GM23338 (cell line): ENCODE results near the gene DBT. TPM values are rescaled to one million over a fixed set of nuclear protein-coding genes. Genes with fewer than 3 reads are reported as not detected.

ENCODE experiments used
- ATAC-seq: fragments of 200-7000 bp; cut with Tn5 transposase; 3 replicates; pipeline ENCODE4 v1.9.1; 2020
- DNase-seq: peaks from one replicate; pipeline ENCODE4 v3.0.0-alpha.2; 2015; ENCODE audit warnings: low spot score
- H2AFZ ChIP-seq: fragments of 200-600 bp; sonication (generic); 2 replicates; pipeline ENCODE4 v1.8.0; 2016; ENCODE audit warnings: antibody characterized with exemption, mild to moderate bottlenecking, moderate library complexity
- H3F3A ChIP-seq: fragments of 200-600 bp; sonication (generic); replicated peaks from 2 replicates; pipeline ENCODE4 v1.8.0; 2017; ENCODE audit warnings: antibody characterized with exemption, mixed run types, low read depth
- H3K27ac ChIP-seq: fragments of 200-600 bp; sonication (generic); 2 replicates; pipeline ENCODE4 v1.6.1; 2016; ENCODE audit warnings: low read depth
- H3K27me3 ChIP-seq: fragments of 200-600 bp; sonication (generic); 2 replicates; pipeline ENCODE4 v1.8.0; 2016; ENCODE audit warnings: mild to moderate bottlenecking, mixed run types, moderate library complexity; ENCODE audit not compliant: insufficient read depth
- H3K36me3 ChIP-seq: fragments of 200-600 bp; sonication (generic); 2 replicates; pipeline ENCODE4 v1.8.0; 2016; ENCODE audit warnings: mild to moderate bottlenecking; ENCODE audit not compliant: insufficient read depth
- H3K4me1 ChIP-seq: fragments of 200-600 bp; sonication (generic); 2 replicates; pipeline ENCODE4 v1.8.0; 2016; ENCODE audit warnings: mild to moderate bottlenecking, moderate library complexity; ENCODE audit not compliant: insufficient read depth
- H3K4me2 ChIP-seq: fragments of 200-600 bp; sonication (generic); 2 replicates; pipeline ENCODE4 v1.7.1; 2017; ENCODE audit warnings: mixed run types
- H3K4me3 ChIP-seq: fragments of 200-600 bp; sonication (generic); 2 replicates; pipeline ENCODE4 v1.6.1; 2016; ENCODE audit warnings: mixed run types
- H3K79me2 ChIP-seq: fragments of 200-600 bp; sonication (generic); replicated peaks from 2 replicates; pipeline ENCODE4 v1.8.0; 2017; ENCODE audit warnings: mild to moderate bottlenecking; ENCODE audit not compliant: insufficient read depth
- H3K9me2 ChIP-seq: fragments of 200-600 bp; sonication (generic); 2 replicates; pipeline ENCODE4 v1.8.0; 2017; ENCODE audit not compliant: insufficient read depth
- H4K20me1 ChIP-seq: fragments of 200-600 bp; sonication (generic); replicated peaks from 2 replicates; pipeline ENCODE4 v1.8.0; 2017; ENCODE audit warnings: mild to moderate bottlenecking; ENCODE audit not compliant: insufficient read depth
- H3K27ac Mint-ChIP-seq: 2 replicates; pipeline ENCODE4 v1.8.0; 2020; ENCODE audit warnings: inconsistent platforms, mild to moderate bottlenecking, moderate library complexity, mixed read lengths
- H3K27me3 Mint-ChIP-seq: 3 replicates; pipeline ENCODE4 v1.8.0; 2022; ENCODE audit warnings: low read depth, mild to moderate bottlenecking, moderate library complexity, mixed read lengths, inconsistent platforms; ENCODE audit not compliant: insufficient read depth, poor library complexity
- H3K36me3 Mint-ChIP-seq: 3 replicates; pipeline ENCODE4 v1.8.0; 2021; ENCODE audit warnings: low read depth, mild to moderate bottlenecking, inconsistent platforms, moderate library complexity, mixed read lengths
- H3K4me1 Mint-ChIP-seq: 3 replicates; pipeline ENCODE4 v1.8.0; 2020; ENCODE audit warnings: mild to moderate bottlenecking, inconsistent platforms, mixed read lengths
- H3K4me3 Mint-ChIP-seq: 3 replicates; pipeline ENCODE4 v1.8.0; 2021; ENCODE audit warnings: moderate library complexity, mild to moderate bottlenecking, inconsistent platforms, mixed read lengths
- H3K9me3 Mint-ChIP-seq: 3 replicates; pipeline ENCODE4 v1.8.0; 2020; ENCODE audit warnings: moderate library complexity, mild to moderate bottlenecking, inconsistent platforms, mixed read lengths
- CTCF ChIP-seq, 2 experiments: fragments of 200-600 bp in 1 of 2; sonication (generic) in 1 of 2; conservative IDR thresholded peaks; 2 replicates each; pipeline versions ENCODE4 v1.5.1 to v1.6.1; 2016 to 2017; ENCODE audit warnings: antibody characterized with exemption in 2 of 2, low read depth in 2 of 2, mild to moderate bottlenecking in 2 of 2, moderate library complexity in 1 of 2
- ETS1 ChIP-seq: IDR thresholded peaks from 2 replicates; pipeline ENCODE4 v1.6.1; 2016; ENCODE audit warnings: antibody characterized with exemption
- EZH2phosphoT487 ChIP-seq: fragments of 200-600 bp; sonication (generic); IDR thresholded peaks from one replicate; pipeline ENCODE4 v1.8.1; 2018; ENCODE audit warnings: antibody characterized with exemption; ENCODE audit not compliant: unreplicated experiment
- JUNB ChIP-seq: IDR thresholded peaks from one replicate; pipeline ENCODE4 v1.6.1; 2016; ENCODE audit warnings: antibody characterized with exemption; ENCODE audit not compliant: unreplicated experiment
- NANOG ChIP-seq: IDR thresholded peaks from 2 replicates; pipeline ENCODE4 v1.6.1; 2016; ENCODE audit warnings: antibody characterized with exemption, borderline replicate concordance
- POLR2AphosphoS5 ChIP-seq: IDR thresholded peaks from 2 replicates; pipeline ENCODE4 v1.6.1; 2016; ENCODE audit warnings: antibody characterized with exemption, low read depth
- ZNF462 ChIP-seq: fragments of 250-450 bp; sonication (Bioruptor Pico); IDR thresholded peaks from 2 replicates; pipeline ENCODE4 v1.5.0; 2020; ENCODE audit warnings: mild to moderate bottlenecking, moderate library complexity
- polyA plus RNA-seq: library from polyadenylated mRNA; unstranded; fragments of >200 nt; fragmentation: Nextera tagmentation; extraction: Ambion mirVana; gene quantifications from 2 replicates; pipeline ENCODE4 v1.2.1, GENCODE V29; 2016
- total RNA-seq: library from RNA; depleted of rRNA; stranded (reverse); fragments of >200 nt; shearing (Covaris generic); gene quantifications from 2 replicates; pipeline ENCODE4 v1.2.3, GENCODE V29; 2014
- TF ChIP-seq, protein P1 (sequence below): IDR thresholded peaks from one replicate; pipeline ENCODE4 v1.6.1; 2018; ENCODE audit warnings: antibody characterized with exemption; ENCODE audit not compliant: unreplicated experiment

DBT gene
- total and polyA plus RNA-seq, 2 experiments from 2014 or later: 8.1 to 14.7 TPM

DNA sequence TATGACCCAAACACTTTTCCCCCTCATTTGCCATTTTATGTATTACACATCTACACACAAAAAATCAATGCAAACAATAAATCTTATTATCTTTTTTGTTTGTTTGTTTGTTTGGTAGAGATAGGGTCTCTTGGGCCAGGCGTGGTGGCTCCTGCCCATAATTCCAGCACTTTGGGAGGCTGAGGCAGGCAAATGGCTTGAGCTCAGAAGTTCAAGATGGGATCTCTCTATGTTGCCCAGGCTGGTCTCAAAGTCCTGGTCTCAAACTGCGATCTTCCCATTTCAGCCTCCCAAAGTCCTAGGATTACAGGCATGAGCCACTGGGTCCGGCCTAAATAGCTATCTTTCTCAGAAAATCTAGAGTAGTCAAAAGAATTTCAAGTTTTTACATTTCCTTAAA, 1.2 kb upstream of the DBT start:
- H3K4me3 Mint-ChIP-seq: no peak overlapping the region
- peaks cover 9% of the 10 kb centered on the region for H3K4me1 Mint-ChIP-seq
- TF ChIP-seq ETS1: no peak
- TF ChIP-seq CTCF (conservative IDR thresholded peaks at IDR 0.05; ENCODE audit: low read depth in 2 of 2): no peak
- TF ChIP-seq NANOG: no peak
- no peak for TF ChIP-seq EZH2phosphoT487
- no peak for TF ChIP-seq POLR2AphosphoS5
- ATAC-seq: no peak
- H3K4me2 ChIP-seq: no peak overlapping the region
- H3K36me3 ChIP-seq: no peaks in the 10 kb centered on the region
- peaks cover 2% of the 10 kb centered on the region for H3K27me3 Mint-ChIP-seq
- H3K36me3 Mint-ChIP-seq: no peaks in the 10 kb centered on the region
- no peak overlapping the region for H3K27ac ChIP-seq
- H3K27ac Mint-ChIP-seq: no peak overlapping the region
- H3K79me2 ChIP-seq: peaks cover 36% of the 10 kb centered on the region
- peaks cover 16% of the 10 kb centered on the region for H3K4me1 ChIP-seq
- 0 out of 2 replicates have a peak, but pooled peaks cover 3% of the 10 kb centered on the region for H4K20me1 ChIP-seq
- no peaks in the 10 kb centered on the region for H3K9me2 ChIP-seq
- no peaks in the 10 kb centered on the region for H3K27me3 ChIP-seq
- no peaks in the 10 kb centered on the region for H3K9me3 Mint-ChIP-seq
- no peak overlapping the region for H2AFZ ChIP-seq
- DNase-seq: no peak
- H3K4me3 ChIP-seq: no peak overlapping the region
- no peaks in the 10 kb centered on the region for H3F3A ChIP-seq

- H3K27ac Mint-ChIP-seq: no peak overlapping the region
- ATAC-seq: no peak
- H3F3A ChIP-seq: no peaks in the 10 kb centered on the region
- peaks cover 41% of the 10 kb centered on the region for H3K79me2 ChIP-seq
- H3K4me3 Mint-ChIP-seq: no peak overlapping the region
- peak overlapping the region; percentile 50 for H3K4me2 ChIP-seq
- no peaks in the 10 kb centered on the region for H3K36me3 ChIP-seq
- H3K9me3 Mint-ChIP-seq: no peaks in the 10 kb centered on the region
- 0 out of 2 replicates have a peak, but pooled peaks cover 3% of the 10 kb centered on the region for H4K20me1 ChIP-seq
- H3K27me3 Mint-ChIP-seq: no peaks in the 10 kb centered on the region
- no peaks in the 10 kb centered on the region for H3K27me3 ChIP-seq
- H3K4me1 ChIP-seq: peaks cover 16% of the 10 kb centered on the region
- no peak overlapping the region for H3K27ac ChIP-seq
- no peaks in the 10 kb centered on the region for H3K36me3 Mint-ChIP-seq
- no peaks in the 10 kb centered on the region for H3K9me2 ChIP-seq
- H3K4me3 ChIP-seq: peak overlapping the region; percentile 75
- DNase-seq: no peak
- H2AFZ ChIP-seq: peak overlapping the region; percentile 4; the same call in 1 of the 2 replicates
- peaks cover 9% of the 10 kb centered on the region for H3K4me1 Mint-ChIP-seq
- TF ChIP-seq ZNF462 (no peak), JUNB (no peak)
- TF ChIP-seq, protein P1, sequence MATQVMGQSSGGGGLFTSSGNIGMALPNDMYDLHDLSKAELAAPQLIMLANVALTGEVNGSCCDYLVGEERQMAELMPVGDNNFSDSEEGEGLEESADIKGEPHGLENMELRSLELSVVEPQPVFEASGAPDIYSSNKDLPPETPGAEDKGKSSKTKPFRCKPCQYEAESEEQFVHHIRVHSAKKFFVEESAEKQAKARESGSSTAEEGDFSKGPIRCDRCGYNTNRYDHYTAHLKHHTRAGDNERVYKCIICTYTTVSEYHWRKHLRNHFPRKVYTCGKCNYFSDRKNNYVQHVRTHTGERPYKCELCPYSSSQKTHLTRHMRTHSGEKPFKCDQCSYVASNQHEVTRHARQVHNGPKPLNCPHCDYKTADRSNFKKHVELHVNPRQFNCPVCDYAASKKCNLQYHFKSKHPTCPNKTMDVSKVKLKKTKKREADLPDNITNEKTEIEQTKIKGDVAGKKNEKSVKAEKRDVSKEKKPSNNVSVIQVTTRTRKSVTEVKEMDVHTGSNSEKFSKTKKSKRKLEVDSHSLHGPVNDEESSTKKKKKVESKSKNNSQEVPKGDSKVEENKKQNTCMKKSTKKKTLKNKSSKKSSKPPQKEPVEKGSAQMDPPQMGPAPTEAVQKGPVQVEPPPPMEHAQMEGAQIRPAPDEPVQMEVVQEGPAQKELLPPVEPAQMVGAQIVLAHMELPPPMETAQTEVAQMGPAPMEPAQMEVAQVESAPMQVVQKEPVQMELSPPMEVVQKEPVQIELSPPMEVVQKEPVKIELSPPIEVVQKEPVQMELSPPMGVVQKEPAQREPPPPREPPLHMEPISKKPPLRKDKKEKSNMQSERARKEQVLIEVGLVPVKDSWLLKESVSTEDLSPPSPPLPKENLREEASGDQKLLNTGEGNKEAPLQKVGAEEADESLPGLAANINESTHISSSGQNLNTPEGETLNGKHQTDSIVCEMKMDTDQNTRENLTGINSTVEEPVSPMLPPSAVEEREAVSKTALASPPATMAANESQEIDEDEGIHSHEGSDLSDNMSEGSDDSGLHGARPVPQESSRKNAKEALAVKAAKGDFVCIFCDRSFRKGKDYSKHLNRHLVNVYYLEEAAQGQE: no peak
Observed at GRCh38 chr1:100250264-100250663, 630 bp upstream of the DBT start.
